Measurements from ENCODE around the gene IRAK3.
"Not testable (repeated sequence)": the region's sequence is repeated elsewhere in the genome, so short reads cannot be mapped to it uniquely, and the experiment has no call there.

DNA sequence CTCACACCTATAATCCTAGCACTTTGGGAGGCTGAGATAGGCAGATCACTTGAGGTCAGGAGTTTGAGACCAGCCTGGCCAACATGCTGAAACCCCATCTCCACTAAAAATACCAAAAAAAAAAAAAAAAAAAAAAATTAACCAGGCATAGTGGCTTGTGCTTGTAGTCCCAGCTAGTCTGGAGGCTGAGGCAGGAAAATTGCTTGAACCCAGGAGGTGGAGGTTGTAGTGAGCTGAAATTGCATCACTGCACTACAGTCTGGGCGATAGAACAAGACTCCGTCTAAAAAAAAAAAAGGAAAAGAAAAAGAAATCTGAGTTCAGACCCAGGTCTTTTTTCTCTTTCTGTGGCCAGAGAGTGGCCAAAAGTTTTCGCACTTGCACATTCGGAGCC is 47.3 kb downstream of the IRAK3 start:
- TF ChIP-seq POLR2A, POLR2AphosphoS5, EP300 (IDR thresholded peaks at IDR 0.05): not testable (repeated sequence)

All from gastroesophageal sphincter (tissue), 2 donors.